Jurkat, Clone E6-1 (cell line): Measurements from ENCODE around the gene PDE10A.

Source experiments
- DNase-seq: peaks from one replicate; pipeline ENCODE4 v3.0.0-alpha.2; 2011; ENCODE audit warnings: low read depth, low spot score
- H3K4me3 ChIP-seq: 2 replicates; pipeline ENCODE4 v1.5.1; 2011; ENCODE audit warnings: mild to moderate bottlenecking, low read length, control low read depth, moderate library complexity

PDE10A gene

GRCh38 chr6:165680975-165681374 lies 17.9 kb upstream of the PDE10A start:
- H3K4me3 ChIP-seq = no peak overlapping the region

GRCh38 chr6:165679326-165679725 lies 16.3 kb upstream of the PDE10A start:
- DNase-seq = no peak
- no peak overlapping the region for H3K4me3 ChIP-seq

More at GRCh38 chr6:165680975-165681374, 17.9 kb upstream of the PDE10A start:
- DNase-seq = no peak

GRCh38 chr6:165678904-165679303 lies 15.9 kb upstream of the PDE10A start:
- no peak overlapping the region for H3K4me3 ChIP-seq
- no peak for DNase-seq

GRCh38 chr6:165678429-165678828 lies 15.4 kb upstream of the PDE10A start:
- DNase-seq = no peak
- no peak overlapping the region for H3K4me3 ChIP-seq

GRCh38 chr6:165677091-165677490 lies 14.1 kb upstream of the PDE10A start:
- DNase-seq = no peak
- H3K4me3 ChIP-seq = no peak overlapping the region

GRCh38 chr6:165676435-165677068 lies 13.5 kb upstream of the PDE10A start:
- H3K4me3 ChIP-seq = no peak overlapping the region
- no peak for DNase-seq

- DNase-seq = no peak
- no peak overlapping the region for H3K4me3 ChIP-seq
These were observed 12.1 kb upstream of the PDE10A start for GRCh38 chr6:165675120-165675519.

GRCh38 chr6:165674155-165675029 lies 11.4 kb upstream of the PDE10A start:
- no peak for DNase-seq
- H3K4me3 ChIP-seq = no peak overlapping the region

- no peak for DNase-seq
- H3K4me3 ChIP-seq = no peak overlapping the region
These were observed 8.3 kb upstream of the PDE10A start for GRCh38 chr6:165671222-165671768.

- no peak for DNase-seq
These were observed 5.9 kb upstream of the PDE10A start for GRCh38 chr6:165668951-165669350.

GRCh38 chr6:165665384-165665672 lies 2.3 kb upstream of the PDE10A start:
- no peak for DNase-seq
- no peak overlapping the region for H3K4me3 ChIP-seq

More at GRCh38 chr6:165668951-165669350, 5.9 kb upstream of the PDE10A start:
- H3K4me3 ChIP-seq = no peak overlapping the region

GRCh38 chr6:165664559-165665383 lies 1.7 kb upstream of the PDE10A start:
- DNase-seq = no peak
- H3K4me3 ChIP-seq = no peak overlapping the region

GRCh38 chr6:165663736-165664558 lies 906 bp upstream of the PDE10A start:
- H3K4me3 ChIP-seq = no peak overlapping the region
- DNase-seq = no peak

GRCh38 chr6:165663377-165663735 lies 315 bp upstream of the PDE10A start:
- H3K4me3 ChIP-seq = no peak overlapping the region
- no peak for DNase-seq

- H3K4me3 ChIP-seq = no peak overlapping the region
- no peak for DNase-seq
These were observed 846 bp downstream of the PDE10A start for GRCh38 chr6:165662041-165662748.

GRCh38 chr6:165661664-165662025 lies 1.4 kb downstream of the PDE10A start:
- DNase-seq = no peak

GRCh38 chr6:165660857-165661663 lies 2.0 kb downstream of the PDE10A start:
- DNase-seq = no peak
- H3K4me3 ChIP-seq = no peak overlapping the region

More at GRCh38 chr6:165661664-165662025, 1.4 kb downstream of the PDE10A start:
- H3K4me3 ChIP-seq = no peak overlapping the region
